HG03378 (cell line): ENCODE measurements around the gene LFNG.
"Not testable (repeated sequence)": the region's sequence is repeated elsewhere in the genome, so short reads cannot be mapped to it uniquely, and the experiment has no call there.

Experiments
- ATAC-seq: cut with Tn5 transposase; IDR thresholded peaks from one replicate; pipeline ENCODE4 v1.9.1; 2021; ENCODE audit warnings: mild to moderate bottlenecking, moderate library complexity; ENCODE audit not compliant: unreplicated experiment

The LFNG gene

DNA sequence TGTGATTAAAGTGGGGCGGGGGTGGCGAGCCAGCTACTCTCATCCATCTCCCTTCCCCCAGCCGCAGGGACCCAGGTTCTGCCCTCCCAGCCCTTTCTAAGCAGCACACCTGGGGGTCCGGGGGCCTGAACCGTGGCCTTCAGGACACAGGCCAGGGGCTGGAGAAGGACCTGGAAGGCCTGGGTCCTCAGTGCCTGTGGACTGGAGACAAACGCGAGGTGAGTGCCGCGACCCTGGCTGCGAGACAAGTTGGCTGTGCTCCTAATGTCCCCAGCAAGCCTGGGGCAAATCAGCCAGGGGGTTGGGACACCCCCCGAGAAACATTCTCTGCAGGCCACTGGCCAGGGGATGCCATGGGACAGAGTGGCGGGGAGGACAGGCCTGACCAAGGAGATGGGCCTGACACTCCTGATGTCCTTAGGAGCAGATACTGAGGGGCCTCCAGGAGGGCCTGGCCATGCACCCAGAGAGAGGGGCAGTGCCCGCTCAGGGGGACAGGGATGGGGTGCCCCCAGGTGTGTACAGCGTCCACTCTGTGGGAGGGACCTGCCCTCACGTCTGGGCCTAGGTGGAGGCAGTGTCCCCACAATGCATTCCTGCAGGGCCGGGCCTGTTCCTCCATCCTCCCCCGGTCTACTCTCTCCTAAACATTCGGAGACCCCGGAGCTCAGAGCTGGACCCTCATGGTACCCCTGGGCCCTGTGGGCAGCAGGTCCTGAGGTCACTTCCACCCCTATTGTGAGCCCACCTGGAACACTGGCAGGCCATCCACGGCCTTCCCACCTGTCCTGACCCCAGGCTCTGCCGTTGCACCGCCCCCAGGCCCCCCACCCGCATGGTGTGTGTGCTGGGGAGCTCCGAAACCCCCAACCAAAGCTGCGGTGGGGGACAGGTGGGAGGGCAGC is 22.7 kb downstream of the LFNG start:
- ATAC-seq, result no peak

DNA sequence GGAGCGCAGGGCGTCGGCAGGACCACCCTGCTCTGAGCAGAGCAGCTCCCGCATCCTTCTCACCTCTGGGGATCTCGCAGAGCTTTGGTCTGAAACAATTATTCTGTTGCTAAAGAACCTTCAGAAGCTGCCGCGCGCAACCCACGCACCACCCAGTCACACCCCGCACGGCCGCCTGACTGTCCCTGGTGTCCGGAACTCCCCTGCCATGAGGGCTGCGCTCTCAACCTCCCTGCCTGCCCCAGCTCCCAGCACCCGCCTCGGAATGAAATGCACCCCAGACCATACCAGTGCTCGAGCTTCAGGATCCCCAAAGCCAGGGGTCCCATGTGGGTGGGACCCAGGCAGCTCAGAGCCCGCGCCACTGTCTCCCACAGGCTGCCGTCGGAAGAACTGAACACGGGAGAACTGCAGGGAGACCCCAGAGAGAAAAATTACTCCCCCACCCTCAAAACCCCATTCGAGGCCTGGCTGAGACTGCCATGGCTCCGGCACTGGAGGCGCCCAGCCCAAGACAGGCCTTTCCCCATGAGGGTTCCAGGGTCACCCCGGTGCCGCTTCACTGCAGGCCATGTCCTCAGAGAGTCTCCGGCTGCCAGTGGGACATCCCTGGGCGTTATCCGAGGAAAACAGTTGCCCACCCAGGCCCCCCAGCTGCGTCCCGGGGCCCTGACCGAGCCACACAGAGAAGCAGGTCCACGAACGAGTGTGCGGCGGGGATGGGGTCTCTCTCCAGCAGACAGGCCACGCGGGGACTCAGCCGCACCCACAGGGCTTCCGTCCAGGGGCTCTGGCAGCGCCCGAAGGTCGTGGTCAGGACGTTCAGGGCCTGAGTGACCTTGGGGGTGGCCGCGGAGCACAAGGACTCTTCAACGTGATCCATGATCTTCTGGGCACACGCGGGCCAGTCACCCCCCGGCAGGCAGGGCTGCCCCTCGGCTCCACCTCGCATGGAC is 23.6 kb downstream of the LFNG start:
- ATAC-seq, result no peak

GRCh38 chr7:2544541-2545188 is 25.1 kb downstream of the LFNG start:
- no peak for ATAC-seq

- no peak for ATAC-seq
Observed at GRCh38 chr7:2545746-2546425, 26.3 kb downstream of the LFNG start.

DNA sequence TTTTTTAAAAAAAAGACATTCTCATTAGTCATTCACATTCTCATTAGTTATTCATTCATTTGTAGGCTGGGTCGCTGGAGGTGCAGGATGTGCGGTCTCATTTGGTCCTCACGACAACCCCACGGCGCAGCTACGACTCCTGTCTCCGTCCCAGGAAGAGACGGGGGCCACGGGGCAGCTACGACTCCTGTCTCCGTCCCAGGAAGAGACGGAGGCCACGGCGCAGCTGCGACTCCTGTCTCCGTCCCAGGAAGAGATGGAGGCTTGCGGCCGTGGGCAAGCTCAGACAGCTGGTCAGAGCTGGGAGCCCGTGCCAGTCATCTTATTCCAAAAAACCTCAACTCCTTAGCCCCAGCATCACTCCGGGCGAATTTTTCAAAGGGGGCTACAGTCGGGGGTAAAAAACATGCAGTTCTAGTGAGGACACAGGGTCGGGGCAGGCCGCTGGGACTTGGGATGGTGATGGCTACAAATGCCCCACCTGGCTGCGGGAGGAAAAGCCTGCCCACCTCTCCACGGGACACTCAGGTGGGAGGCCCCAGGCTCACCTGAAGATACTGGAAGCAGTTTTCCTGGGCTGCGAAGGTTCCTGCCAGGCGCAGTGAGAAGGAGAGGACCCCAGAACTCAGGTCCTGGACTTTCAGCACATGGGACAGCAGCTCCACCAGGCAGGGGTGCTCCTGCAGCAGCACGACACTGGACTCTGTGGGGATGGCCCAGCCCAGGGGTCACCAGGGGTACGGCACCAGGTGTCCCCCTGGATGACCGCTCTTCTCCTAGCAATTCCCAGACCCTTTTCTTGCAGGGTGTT is 27.4 kb downstream of the LFNG start:
- no peak for ATAC-seq

GRCh38 chr7:2551418-2551817 is 31.8 kb downstream of the LFNG start:
- ATAC-seq, result no peak

DNA sequence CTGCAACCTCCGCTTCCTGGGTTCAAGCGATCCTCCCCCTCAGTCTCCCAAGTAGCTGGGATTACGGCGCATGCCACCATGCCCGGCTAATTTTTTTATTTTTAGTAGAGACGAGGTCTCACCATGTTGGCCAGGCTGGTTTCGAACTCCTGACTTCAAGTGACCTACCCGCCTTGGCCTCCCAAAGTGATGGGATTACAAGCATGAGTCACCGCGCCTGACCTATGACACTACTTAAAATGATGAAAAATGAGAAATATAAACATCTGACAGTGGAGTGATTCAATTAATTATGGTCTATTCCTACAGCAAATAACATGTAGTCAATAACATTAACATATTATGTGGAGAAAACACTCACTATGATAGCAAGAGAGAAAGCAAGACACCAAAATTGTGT is 33.5 kb downstream of the LFNG start:
- ATAC-seq, result no peak

- ATAC-seq, result no peak
Observed at GRCh38 chr7:2553831-2554581, 34.4 kb downstream of the LFNG start.

- ATAC-seq, result no peak
Observed at GRCh38 chr7:2554661-2555111, 35.1 kb downstream of the LFNG start.

- ATAC-seq, result peak; percentile 43
Observed at GRCh38 chr7:2555121-2556052, 35.8 kb downstream of the LFNG start, which contains the start of gene BRAT1. Gene BRAT1, minus strand, starts transcription at chr7:2555524. Its CDS starts 1,093 bp downstream, at chr7:2554431.

GRCh38 chr7:2558629-2559282 is 39.2 kb downstream of the LFNG start, which contains the start of gene IQCE:
Gene IQCE, plus strand, starts transcription at chr7:2558979. Its CDS starts 203 bp downstream, at chr7:2559182.
- ATAC-seq, result no peak

- ATAC-seq, result no peak
Observed at GRCh38 chr7:2559283-2559950, 39.8 kb downstream of the LFNG start.

DNA sequence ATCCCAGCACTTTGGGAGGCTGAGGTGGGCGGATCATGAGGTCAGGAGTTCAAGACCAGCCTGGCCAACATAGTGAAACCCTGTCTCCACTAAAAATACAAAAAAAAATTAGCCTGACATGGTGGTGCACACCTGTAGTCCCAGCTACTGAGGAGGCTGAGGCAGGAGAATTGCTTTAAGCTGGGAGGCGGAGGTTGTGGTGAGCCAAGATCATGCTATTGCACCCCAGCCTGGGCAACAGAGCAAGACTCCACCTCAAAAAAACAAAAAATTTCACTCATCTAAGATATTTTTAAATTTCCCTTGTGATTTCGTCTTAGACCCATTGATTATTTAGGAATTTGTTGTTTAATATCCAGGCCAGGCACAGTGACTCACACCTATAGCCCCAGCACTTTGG is 44.4 kb downstream of the LFNG start:
- not testable (repeated sequence) for ATAC-seq

GRCh38 chr7:2564970-2565540 is 45.5 kb downstream of the LFNG start:
- no peak for ATAC-seq

DNA sequence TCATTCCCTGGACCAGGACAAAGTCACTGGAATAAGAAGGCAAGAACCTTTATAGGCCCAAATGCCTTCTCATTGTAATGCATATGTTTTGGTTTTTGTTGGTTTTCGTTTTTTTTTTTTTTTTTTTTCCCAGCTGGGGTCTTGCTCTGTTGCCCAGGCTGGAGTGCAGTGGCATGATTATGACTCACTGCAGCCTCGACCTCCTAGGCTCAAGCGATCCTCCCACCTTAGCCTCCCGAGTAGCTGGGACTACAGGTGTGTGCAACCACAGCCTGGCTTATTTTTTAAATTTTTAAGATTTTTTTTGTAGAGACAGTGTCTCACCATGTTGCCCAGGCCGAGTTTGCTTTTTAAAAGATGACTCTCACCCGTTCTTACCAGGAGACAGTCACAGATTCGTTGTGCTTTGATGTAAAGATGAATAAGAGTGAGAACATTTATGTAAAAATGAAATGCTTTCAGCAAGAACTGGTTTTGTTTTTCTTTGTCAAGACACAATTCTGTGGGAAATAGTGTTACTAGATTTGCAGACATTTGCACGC is 46.8 kb downstream of the LFNG start:
- no peak for ATAC-seq
